MCF 10A (cell line): ENCODE results near the gene FASN. TPM values are rescaled to one million over a fixed set of nuclear protein-coding genes. Genes with fewer than 3 reads are reported as not detected.

Source experiments
- BruUV-seq: library from RNA; stranded (reverse); fragments of 400-500 nt; replicated peaks from 2 replicates; lab custom pipeline; 2021; lab: Mats Ljungman, UMichigan
- CTCF ChIA-PET: fragments of 300-600 bp; sonication (Branson Sonifier 250); formaldehyde crosslinking; extraction: SDS; loops from one replicate; lab custom pipeline; 2021; ENCODE audit warnings: antibody characterized with exemption, inconsistent platforms; lab: Yijun Ruan, JAX
- POLR2A ChIA-PET: fragments of 300-600, 350-650 bp; sonication (Branson Sonifier 250); formaldehyde crosslinking; extraction: SDS; loops from one replicate; lab custom pipeline; 2020; ENCODE audit warnings: antibody characterized with exemption, inconsistent platforms; lab: Yijun Ruan, JAX
- DNase-seq: peaks from one replicate; pipeline ENCODE4 v3.0.0-alpha.2; 2018; ENCODE audit not compliant: unreplicated experiment
- H3K27ac Mint-ChIP-seq: one replicate; pipeline ENCODE4 v1.8.0; 2022; ENCODE audit warnings: mild to moderate bottlenecking, low read depth, mixed read lengths; ENCODE audit not compliant: unreplicated experiment
- H3K27me3 Mint-ChIP-seq: one replicate; pipeline ENCODE4 v1.8.0; 2022; ENCODE audit warnings: mixed read lengths; ENCODE audit not compliant: insufficient read depth, unreplicated experiment
- H3K36me3 Mint-ChIP-seq: one replicate; pipeline ENCODE4 v1.8.0; 2022; ENCODE audit warnings: mild to moderate bottlenecking, moderate library complexity, mixed read lengths; ENCODE audit not compliant: insufficient read depth, unreplicated experiment
- H3K4me1 Mint-ChIP-seq: one replicate; pipeline ENCODE4 v1.8.0; 2022; ENCODE audit warnings: mixed read lengths; ENCODE audit not compliant: insufficient read depth, unreplicated experiment
- H3K4me3 Mint-ChIP-seq: one replicate; pipeline ENCODE4 v1.8.0; 2022; ENCODE audit warnings: mild to moderate bottlenecking, moderate library complexity, mixed read lengths; ENCODE audit not compliant: unreplicated experiment
- H3K9me3 Mint-ChIP-seq: one replicate; pipeline ENCODE4 v1.8.0; 2022; ENCODE audit warnings: mixed read lengths; ENCODE audit not compliant: unreplicated experiment
- intact Hi-C: fragments of 100-400 bp; cut with micrococcal nuclease; formaldehyde crosslinking; loops from 2 replicates; pipeline ENCODE4 v1.14.1; 2022
- total RNA-seq: library from RNA; stranded (reverse); gene quantifications from 2 replicates; pipeline ENCODE4 v1.2.3, GENCODE V29; 2022
- TF ChIP-seq, protein P1 (sequence below): fragments of 200-600 bp; IDR thresholded peaks from one replicate; pipeline ENCODE4 v1.8.0; 2022; ENCODE audit warnings: antibody characterized with exemption, mild to moderate bottlenecking; ENCODE audit not compliant: unreplicated experiment

FASN gene
- total RNA-seq, 1 experiment from 2014 or later, result 120 TPM

DNA sequence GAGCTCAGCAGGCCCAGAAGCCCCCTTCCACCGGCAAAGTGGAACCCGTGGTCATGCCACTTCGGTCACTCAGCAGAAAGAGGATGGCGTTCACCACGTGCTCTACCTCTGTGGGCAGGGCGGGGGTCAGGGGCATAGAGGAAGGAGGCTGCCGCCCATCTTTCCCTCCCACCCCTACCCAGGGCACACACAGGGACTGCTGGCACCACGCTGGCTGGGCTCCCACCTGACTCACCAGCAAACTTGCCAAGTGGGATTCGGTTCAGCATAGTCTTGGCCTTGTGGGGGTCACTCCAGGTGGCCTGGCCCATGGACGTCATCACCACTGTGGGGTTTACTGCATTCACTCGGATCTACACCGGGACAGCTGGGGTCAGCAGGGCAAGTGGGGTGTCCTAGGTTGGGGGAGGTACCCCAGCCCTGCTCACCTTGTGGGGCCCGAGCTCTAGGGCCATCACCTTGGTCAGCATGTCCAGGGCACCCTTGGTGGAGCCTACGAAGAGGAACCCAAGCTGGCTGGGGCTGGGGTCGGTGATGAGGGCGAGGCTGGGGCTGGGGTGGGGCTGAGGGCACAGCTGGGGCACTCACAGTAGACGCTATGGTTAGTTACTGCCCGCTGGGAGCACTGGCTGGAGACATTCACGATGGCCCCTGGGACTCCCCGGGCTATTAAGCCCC is 61.9 kb downstream of the FASN start:
- BruUV-seq, result TSS peak; percentile 72
- intact Hi-C loops, result loop anchor here (10.0 kb wide), 2 partner anchors 59 to 209 kb away; partner anchors contain the start of gene FASN
- TF ChIP-seq, protein P1, sequence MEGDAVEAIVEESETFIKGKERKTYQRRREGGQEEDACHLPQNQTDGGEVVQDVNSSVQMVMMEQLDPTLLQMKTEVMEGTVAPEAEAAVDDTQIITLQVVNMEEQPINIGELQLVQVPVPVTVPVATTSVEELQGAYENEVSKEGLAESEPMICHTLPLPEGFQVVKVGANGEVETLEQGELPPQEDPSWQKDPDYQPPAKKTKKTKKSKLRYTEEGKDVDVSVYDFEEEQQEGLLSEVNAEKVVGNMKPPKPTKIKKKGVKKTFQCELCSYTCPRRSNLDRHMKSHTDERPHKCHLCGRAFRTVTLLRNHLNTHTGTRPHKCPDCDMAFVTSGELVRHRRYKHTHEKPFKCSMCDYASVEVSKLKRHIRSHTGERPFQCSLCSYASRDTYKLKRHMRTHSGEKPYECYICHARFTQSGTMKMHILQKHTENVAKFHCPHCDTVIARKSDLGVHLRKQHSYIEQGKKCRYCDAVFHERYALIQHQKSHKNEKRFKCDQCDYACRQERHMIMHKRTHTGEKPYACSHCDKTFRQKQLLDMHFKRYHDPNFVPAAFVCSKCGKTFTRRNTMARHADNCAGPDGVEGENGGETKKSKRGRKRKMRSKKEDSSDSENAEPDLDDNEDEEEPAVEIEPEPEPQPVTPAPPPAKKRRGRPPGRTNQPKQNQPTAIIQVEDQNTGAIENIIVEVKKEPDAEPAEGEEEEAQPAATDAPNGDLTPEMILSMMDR, result no peak
- peaks cover 3% of the 10 kb centered on the region for H3K4me1 Mint-ChIP-seq
- no peak for DNase-seq
- no peak overlapping the region for H3K27ac Mint-ChIP-seq
- no peaks in the 10 kb centered on the region for H3K27me3 Mint-ChIP-seq
- ChIA-PET POLR2A (interaction anchor here (0.6 kb wide), 2 partner anchors 262 to 333 kb away, joined by 3 to 4 read pairs; partner anchors contain the start of gene MRPL12), CTCF (interaction anchor here (0.6 to 1.2 kb wide), 6 partner anchors 9 to 180 kb away, joined by 3 to 7 read pairs (median 3); no protein-coding TSS in a partner anchor)
- H3K9me3 Mint-ChIP-seq, result no peaks in the 10 kb centered on the region
- peak overlapping the region; percentile 82 for H3K4me3 Mint-ChIP-seq
- H3K36me3 Mint-ChIP-seq, result no peaks in the 10 kb centered on the region

DNA sequence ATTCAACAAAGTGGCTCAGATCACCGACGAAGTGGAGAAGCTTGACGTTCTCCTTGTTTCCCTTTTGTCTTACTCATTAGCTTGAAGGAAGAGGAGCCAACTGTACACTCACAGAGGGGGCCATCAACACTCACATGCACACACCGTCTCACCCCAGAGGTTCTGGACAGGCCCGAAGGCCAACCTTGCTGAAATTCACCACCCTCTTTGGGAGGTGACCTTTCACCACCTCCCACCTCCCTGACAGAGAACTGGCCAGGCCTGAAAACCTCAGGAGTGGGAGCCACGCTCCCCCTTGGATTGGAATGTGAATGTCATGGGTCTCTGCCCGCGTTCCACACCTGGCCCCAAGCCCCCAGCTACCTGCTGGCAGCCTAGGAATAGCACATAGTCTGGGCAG is 62.5 kb downstream of the FASN start:
- POLR2A ChIA-PET, result interaction anchor here (0.7 kb wide), 1 partner anchor 165 kb away, joined by 3 read pairs; no protein-coding TSS in a partner anchor
- Mint-ChIP-seq H3K9me3 (no peaks in the 10 kb centered on the region), H3K4me1 (no peaks in the 10 kb centered on the region), H3K27me3 (no peaks in the 10 kb centered on the region), H3K4me3 (peak overlapping the region; percentile 82), H3K27ac (no peak overlapping the region), H3K36me3 (no peaks in the 10 kb centered on the region)
- TF ChIP-seq, protein P1, result no peak
- CTCF ChIA-PET, result interaction anchor here (0.6 kb wide), 1 partner anchor 613 kb away, joined by 3 read pairs; no protein-coding TSS in a partner anchor
- no peak for DNase-seq
- no TSS peak for BruUV-seq
- intact Hi-C loops, result loop anchor here (10.0 kb wide), 2 partner anchors 59 to 209 kb away; partner anchors contain the start of gene FASN

DNA sequence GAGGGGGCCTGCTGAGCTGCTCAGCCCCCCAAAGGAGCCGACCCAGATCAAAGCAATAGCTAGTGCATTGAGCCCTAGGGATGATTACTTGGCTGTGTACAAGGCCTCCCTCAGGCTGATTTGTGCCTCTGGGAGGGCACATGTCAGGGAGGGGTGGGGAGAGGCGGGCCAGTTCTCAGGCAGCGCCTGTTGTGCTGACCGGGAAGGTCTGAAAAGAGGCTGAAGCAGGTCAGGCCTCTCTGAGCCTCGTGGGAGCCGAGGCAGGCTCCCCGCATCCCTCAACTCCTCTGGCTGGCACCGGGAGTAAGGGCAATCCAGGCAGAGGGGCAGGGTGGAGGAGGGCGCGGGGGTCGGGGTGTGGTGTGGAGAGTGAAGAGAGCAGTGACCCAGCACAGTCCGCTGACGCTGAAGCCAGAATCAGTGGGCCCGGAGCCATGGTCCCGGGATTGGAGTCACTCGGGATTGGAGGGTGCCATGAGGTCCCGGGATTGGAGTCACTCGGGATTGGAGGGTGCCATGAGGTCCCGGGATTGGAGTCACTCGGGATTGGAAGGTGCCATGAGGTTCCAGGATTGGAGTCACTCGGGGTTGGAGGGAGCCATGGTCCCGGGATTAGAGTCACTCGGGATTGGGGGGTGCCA is 63.5 kb downstream of the FASN start:
- intact Hi-C loops, result loop anchor here (10.0 kb wide), 2 partner anchors 60 to 210 kb away; partner anchors contain the start of gene FASN
- H3K4me1 Mint-ChIP-seq, result no peaks in the 10 kb centered on the region
- TF ChIP-seq, protein P1, result no peak
- no peak for DNase-seq
- H3K27ac Mint-ChIP-seq, result no peak overlapping the region
- H3K9me3 Mint-ChIP-seq, result no peaks in the 10 kb centered on the region
- ChIA-PET CTCF (no interaction called here), POLR2A (no interaction called here)
- H3K27me3 Mint-ChIP-seq, result no peaks in the 10 kb centered on the region
- BruUV-seq, result no TSS peak
- H3K36me3 Mint-ChIP-seq, result no peaks in the 10 kb centered on the region
- H3K4me3 Mint-ChIP-seq, result no peak overlapping the region
